ENCODE measurements around the gene SLC39A7. TPM values are rescaled to one million over a fixed set of nuclear protein-coding genes. Genes with fewer than 3 reads are reported as not detected.
"Not testable (repeated sequence)": the region's sequence is repeated elsewhere in the genome, so short reads cannot be mapped to it uniquely, and the experiment has no call there.

The SLC39A7 gene
- polyA plus RNA-seq, 1 experiment = 151 TPM

DNA sequence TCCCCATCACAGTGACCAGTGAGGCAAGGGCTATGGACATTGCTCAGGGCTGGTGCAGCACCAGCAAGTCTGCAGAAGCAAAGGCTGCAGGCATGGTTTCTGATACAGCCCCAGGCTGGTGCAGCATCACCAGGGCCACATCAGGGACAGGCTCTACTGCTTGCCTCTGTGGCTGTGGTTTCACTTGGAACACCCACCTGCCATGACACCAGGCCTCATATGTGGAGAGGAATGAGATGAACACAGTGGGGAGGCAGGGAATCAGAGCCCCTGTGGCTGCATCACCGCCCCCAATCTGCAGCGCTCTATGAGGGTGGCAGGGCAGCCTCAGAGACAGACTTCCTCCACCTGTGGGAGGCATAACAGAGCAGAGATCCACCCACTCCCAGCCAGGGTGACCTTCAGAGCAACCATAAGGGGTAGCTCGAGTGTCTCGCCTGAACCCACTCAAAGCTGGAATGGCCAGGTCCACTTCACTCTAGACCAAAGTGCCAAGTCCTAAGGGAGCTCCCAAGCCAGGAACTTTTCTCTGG lies 15.5 kb downstream of the SLC39A7 start:
- H3K36me3 ChIP-seq (ENCODE audit: control insufficient read depth, insufficient read depth, low read length) = peaks cover 4% of the 10 kb centered on the region
- POLR2A ChIA-PET = no interaction called here
- no peak overlapping the region for H3K4me3 ChIP-seq (ENCODE audit: low read depth, low read length)
- H3K27me3 ChIP-seq (ENCODE audit: control insufficient read depth, insufficient read depth, low read length) = no peaks in the 10 kb centered on the region; the same call in 1 of the 2 replicates
- CTCF ChIA-PET = interaction anchor here (0.8 to 1.2 kb wide), 2 partner anchors 23 to 97 kb away, joined by 3 read pairs; no protein-coding TSS in a partner anchor
- TF ChIP-seq, protein P1, sequence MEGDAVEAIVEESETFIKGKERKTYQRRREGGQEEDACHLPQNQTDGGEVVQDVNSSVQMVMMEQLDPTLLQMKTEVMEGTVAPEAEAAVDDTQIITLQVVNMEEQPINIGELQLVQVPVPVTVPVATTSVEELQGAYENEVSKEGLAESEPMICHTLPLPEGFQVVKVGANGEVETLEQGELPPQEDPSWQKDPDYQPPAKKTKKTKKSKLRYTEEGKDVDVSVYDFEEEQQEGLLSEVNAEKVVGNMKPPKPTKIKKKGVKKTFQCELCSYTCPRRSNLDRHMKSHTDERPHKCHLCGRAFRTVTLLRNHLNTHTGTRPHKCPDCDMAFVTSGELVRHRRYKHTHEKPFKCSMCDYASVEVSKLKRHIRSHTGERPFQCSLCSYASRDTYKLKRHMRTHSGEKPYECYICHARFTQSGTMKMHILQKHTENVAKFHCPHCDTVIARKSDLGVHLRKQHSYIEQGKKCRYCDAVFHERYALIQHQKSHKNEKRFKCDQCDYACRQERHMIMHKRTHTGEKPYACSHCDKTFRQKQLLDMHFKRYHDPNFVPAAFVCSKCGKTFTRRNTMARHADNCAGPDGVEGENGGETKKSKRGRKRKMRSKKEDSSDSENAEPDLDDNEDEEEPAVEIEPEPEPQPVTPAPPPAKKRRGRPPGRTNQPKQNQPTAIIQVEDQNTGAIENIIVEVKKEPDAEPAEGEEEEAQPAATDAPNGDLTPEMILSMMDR (IDR thresholded peaks at IDR 0.05; ENCODE audit: insufficient read depth, low read depth, low read length) = no peak
- DNase-seq (ENCODE audit: low read depth) = no peak

DNA sequence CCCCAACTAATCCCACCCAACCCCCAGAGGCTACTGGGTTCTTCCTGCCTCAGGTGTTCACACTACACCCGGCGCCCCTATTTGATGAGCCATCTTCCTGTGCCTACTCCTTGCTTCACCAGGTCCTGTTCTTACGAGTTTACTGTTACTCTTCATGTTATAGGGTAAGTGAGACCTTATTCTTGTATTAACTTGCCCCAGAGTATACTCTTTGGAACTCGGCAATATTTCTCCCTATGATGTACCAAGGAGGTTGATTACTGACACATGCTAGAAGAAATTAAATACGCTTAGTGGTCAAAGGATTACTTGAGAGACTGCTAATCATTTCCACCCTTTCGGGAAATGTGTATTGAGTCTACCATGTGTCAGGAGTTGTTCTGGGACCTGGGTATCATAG lies 16.6 kb downstream of the SLC39A7 start:
- no peaks in the 10 kb centered on the region; the same call in 1 of the 2 replicates for H3K27me3 ChIP-seq (ENCODE audit: control insufficient read depth, insufficient read depth, low read length)
- H3K4me3 ChIP-seq (ENCODE audit: low read depth, low read length) = no peak overlapping the region
- TF ChIP-seq, protein P1 (IDR thresholded peaks at IDR 0.05; ENCODE audit: insufficient read depth, low read depth, low read length) = no peak
- ChIA-PET POLR2A (no interaction called here), CTCF (no interaction called here)
- DNase-seq (ENCODE audit: low read depth) = no peak
- H3K36me3 ChIP-seq (ENCODE audit: control insufficient read depth, insufficient read depth, low read length) = no peaks in the 10 kb centered on the region

DNA sequence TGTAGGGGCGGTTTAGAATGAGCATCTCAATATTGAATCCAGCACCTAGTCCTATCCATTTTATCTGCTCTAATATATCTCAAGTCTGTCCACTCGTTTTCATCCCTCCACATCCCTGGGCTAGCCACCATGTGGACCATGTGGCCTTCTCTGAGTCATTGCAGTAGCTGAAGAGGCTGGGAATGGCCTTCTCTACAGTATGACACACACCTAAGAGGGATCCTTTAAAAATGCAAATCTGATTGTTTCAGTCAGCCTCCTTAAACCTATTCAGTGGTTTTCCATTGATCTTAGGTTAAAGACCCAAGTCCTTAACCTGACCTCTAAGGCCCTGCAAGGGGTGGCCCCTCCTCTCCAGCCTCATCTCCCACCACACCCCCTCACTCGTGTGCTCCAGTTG lies 17.0 kb downstream of the SLC39A7 start:
- no peak overlapping the region for H3K4me3 ChIP-seq (ENCODE audit: low read depth, low read length)
- no peak for DNase-seq (ENCODE audit: low read depth)
- TF ChIP-seq, protein P1 (IDR thresholded peaks at IDR 0.05; ENCODE audit: insufficient read depth, low read depth, low read length) = no peak
- H3K36me3 ChIP-seq (ENCODE audit: control insufficient read depth, insufficient read depth, low read length) = no peaks in the 10 kb centered on the region
- ChIA-PET POLR2A (no interaction called here), CTCF (interaction anchor here (2.6 kb wide), 1 partner anchor 8 kb away, joined by 7 read pairs; the partner anchor contains the start of gene RING1)
- peaks cover 2% of the 10 kb centered on the region; the same call in 1 of the 2 replicates for H3K27me3 ChIP-seq (ENCODE audit: control insufficient read depth, insufficient read depth, low read length)

DNA sequence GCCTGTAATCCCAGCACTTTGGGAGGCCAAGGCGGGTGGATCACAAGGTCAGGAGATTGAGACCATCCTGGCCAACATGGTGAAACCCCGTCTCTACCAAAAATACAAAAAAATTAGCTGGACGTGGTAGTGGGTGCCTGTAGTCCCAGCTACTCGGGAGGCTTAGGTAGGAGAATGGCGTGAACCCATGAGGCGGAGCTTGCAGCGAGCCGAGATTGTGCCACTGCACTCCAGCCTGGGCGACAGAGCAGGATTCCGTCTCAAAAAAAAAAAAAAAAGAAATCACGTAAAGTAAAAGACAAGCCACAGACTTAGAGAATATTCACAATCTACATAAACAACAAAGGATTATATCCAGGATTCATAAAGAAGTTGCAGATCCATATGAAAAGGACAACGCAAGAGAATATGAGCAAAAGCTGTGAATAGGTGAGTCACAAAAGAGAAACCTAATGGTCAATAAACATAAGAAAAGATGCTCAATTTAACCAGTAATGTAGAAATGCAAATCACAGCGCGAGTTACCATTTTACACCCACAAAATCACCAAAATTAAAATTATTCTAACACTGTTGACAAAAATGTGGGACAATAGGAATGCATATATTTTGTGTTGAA lies 25.9 kb downstream of the SLC39A7 start:
- H3K4me3 ChIP-seq (ENCODE audit: low read depth, low read length); DNase-seq (ENCODE audit: low read depth); H3K36me3 ChIP-seq (ENCODE audit: control insufficient read depth, insufficient read depth, low read length); H3K27me3 ChIP-seq (ENCODE audit: control insufficient read depth, insufficient read depth, low read length); POLR2A ChIA-PET: not testable (repeated sequence)
- CTCF ChIA-PET = interaction anchor here (0.7 kb wide), 1 partner anchor 212 kb away, joined by 3 read pairs; no protein-coding TSS in a partner anchor

DNA sequence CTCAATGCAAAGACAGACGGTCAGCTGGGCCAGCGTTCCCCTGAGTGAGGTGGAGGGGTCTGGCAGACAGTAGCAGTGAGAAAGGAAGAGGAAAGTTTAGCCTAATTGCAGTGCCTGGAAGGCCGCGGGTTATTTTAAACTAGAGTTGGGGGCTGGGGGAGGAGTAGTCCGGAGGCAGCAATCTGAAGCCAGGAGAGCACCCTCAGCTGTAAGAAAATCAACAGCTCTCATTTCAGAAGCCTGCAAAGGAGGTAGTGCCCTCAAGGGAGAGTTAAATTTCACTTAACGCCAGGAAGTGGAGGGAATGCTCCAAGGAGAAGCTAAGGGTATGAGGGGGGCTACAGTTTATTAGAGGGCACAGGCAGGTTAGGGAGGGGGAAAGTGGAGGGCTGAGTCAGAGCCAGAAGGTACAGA lies 34.6 kb downstream of the SLC39A7 start:
- CTCF ChIA-PET = no interaction called here
- H3K27me3 ChIP-seq (ENCODE audit: control insufficient read depth, insufficient read depth, low read length) = peaks cover 22% of the 10 kb centered on the region

More for the DNA sequence above, 34.6 kb downstream of the SLC39A7 start:
- POLR2A ChIA-PET = no interaction called here
- TF ChIP-seq, protein P1 (IDR thresholded peaks at IDR 0.05; ENCODE audit: insufficient read depth, low read depth, low read length) = no peak
- DNase-seq (ENCODE audit: low read depth) = no peak
- Histone ChIP-seq H3K4me3 (ENCODE audit: low read depth, low read length) (no peak overlapping the region), H3K36me3 (ENCODE audit: control insufficient read depth, insufficient read depth, low read length) (no peaks in the 10 kb centered on the region)
